ENCODE data around the gene THEM4. TPM values are rescaled to one million over a fixed set of nuclear protein-coding genes. Genes with fewer than 3 reads are reported as not detected.

Gene THEM4
- total RNA-seq, 1 experiment from 2014 or later: 41.4 TPM

DNA sequence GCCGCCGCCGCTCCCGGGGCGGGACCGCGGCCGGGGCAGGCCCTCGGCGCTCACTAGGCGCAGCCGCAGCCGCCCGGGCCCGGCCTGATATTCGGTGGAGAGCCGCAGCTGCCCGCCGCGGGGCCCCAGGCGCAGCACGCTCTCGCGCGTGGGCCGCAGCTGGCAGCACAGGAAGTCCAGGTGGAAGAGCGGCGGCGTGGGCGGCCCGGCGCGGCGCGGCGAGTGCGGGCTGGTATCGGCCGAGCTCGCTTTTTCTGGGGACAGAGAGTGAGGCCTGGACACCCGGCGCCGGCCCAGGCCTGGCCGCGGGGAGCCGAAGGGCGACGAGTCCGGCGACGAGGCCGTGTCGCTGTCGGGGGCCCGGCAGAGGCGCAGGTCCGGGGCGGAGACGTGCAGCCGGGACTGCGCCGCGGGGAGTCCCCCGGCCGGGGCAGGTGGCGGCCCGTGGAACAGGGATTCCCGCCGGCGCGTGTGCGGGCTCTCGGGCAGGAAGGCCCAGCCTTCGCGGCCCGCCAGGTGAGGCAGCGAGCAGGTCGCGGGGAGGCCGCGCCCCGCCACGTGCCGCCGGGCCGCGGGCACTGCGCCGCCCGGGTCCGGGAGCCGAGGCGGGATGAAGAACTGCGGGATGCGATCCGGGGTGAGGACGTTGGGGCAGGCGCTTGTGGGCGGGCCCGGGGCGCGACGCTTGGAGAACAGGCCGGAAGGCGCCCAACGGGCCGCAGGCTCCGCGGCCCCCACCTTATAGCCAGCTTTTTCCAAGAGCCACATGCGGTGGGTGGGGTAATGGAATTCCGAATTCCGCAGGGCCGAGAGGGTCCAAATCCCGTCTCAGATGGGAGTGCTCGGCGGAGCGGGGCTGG is 70.9 kb downstream of the THEM4 start:
- H3K27ac ChIP-seq: peak overlapping the region; percentile 86
- ChIA-PET POLR2A (ENCODE audit: unreplicated experiment) (interaction anchor here (0.6 kb wide), 2 partner anchors 12 to 90 kb away, joined by 4 read pairs; no protein-coding TSS in a partner anchor), CTCF (interaction anchor here (0.6 kb wide), 2 partner anchors 52 to 150 kb away, joined by 3 to 5 read pairs; no protein-coding TSS in a partner anchor)
- H4K20me1 ChIP-seq (ENCODE audit: insufficient read depth): no peaks in the 10 kb centered on the region
- peaks cover 18% of the 10 kb centered on the region; the same call in 1 of the 2 replicates for H3K79me2 ChIP-seq (ENCODE audit: low read depth)
- H3K9me3 ChIP-seq (ENCODE audit: insufficient read depth, low read depth): no peaks in the 10 kb centered on the region
- H3K9me2 ChIP-seq (ENCODE audit: insufficient read depth): no peaks in the 10 kb centered on the region
- H3F3A ChIP-seq (ENCODE audit: insufficient read depth, low read depth): peaks cover 32% of the 10 kb centered on the region
- no peaks in the 10 kb centered on the region for H3K36me3 ChIP-seq (ENCODE audit: low read depth)
- H2AFZ ChIP-seq: peak overlapping the region; percentile 80
- H3K4me2 ChIP-seq: peak overlapping the region; percentile 77
- H3K4me3 ChIP-seq: peak overlapping the region; percentile 57
- H3K27me3 ChIP-seq (ENCODE audit: insufficient read depth, low read depth): no peaks in the 10 kb centered on the region
- peaks cover 35% of the 10 kb centered on the region for H3K4me1 ChIP-seq (replicated peaks; ENCODE audit: insufficient read depth)
- BruUV-seq (replicated peaks): no TSS peak
- peak; percentile 30 to 31 for DNase-seq
- TF ChIP-seq EZH2 (IDR thresholded peaks at IDR 0.05; ENCODE audit: low read depth) (no peak), CTCF (conservative IDR thresholded peaks at IDR 0.05) (no peak)
- intact Hi-C loops (cut with micrococcal nuclease; ENCODE audit: unreplicated experiment): loop anchor here (1.0 to 10.0 kb wide), 7 partner anchors 70 to 554 kb away; partner anchors contain the start of genes MRPL9, THEM4 and ZNF687

- ChIA-PET CTCF (no interaction called here), POLR2A (ENCODE audit: unreplicated experiment) (no interaction called here)
- Histone ChIP-seq H3K27me3 (ENCODE audit: insufficient read depth, low read depth) (no peaks in the 10 kb centered on the region), H3F3A (ENCODE audit: insufficient read depth, low read depth) (peaks cover 32% of the 10 kb centered on the region), H3K27ac (peak overlapping the region; percentile 12; the same call in 1 of the 2 replicates), H2AFZ (peak overlapping the region; percentile 80; the same call in 1 of the 2 replicates), H3K9me3 (ENCODE audit: insufficient read depth, low read depth) (no peaks in the 10 kb centered on the region), H3K4me1 (replicated peaks; ENCODE audit: insufficient read depth) (peaks cover 36% of the 10 kb centered on the region), H3K79me2 (ENCODE audit: low read depth) (peaks cover 18% of the 10 kb centered on the region; the same call in 1 of the 2 replicates), H4K20me1 (ENCODE audit: insufficient read depth) (no peaks in the 10 kb centered on the region), H3K4me3 (peak overlapping the region; percentile 57), H3K36me3 (ENCODE audit: low read depth) (no peaks in the 10 kb centered on the region), H3K4me2 (peak overlapping the region; percentile 77), H3K9me2 (ENCODE audit: insufficient read depth) (no peaks in the 10 kb centered on the region)
- DNase-seq: no peak
- intact Hi-C loops (cut with micrococcal nuclease; ENCODE audit: unreplicated experiment): loop anchor here (1.0 to 10.0 kb wide), 8 partner anchors 71 to 641 kb away; partner anchors contain the start of genes MRPL9, THEM4, TUFT1 and ZNF687
- no TSS peak for BruUV-seq (replicated peaks)
- TF ChIP-seq CTCF (conservative IDR thresholded peaks at IDR 0.05): no peak
- no peak for TF ChIP-seq EZH2 (IDR thresholded peaks at IDR 0.05; ENCODE audit: low read depth)
Observed at GRCh38 chr1:151837884-151838221, 71.5 kb downstream of the THEM4 start.

DNA sequence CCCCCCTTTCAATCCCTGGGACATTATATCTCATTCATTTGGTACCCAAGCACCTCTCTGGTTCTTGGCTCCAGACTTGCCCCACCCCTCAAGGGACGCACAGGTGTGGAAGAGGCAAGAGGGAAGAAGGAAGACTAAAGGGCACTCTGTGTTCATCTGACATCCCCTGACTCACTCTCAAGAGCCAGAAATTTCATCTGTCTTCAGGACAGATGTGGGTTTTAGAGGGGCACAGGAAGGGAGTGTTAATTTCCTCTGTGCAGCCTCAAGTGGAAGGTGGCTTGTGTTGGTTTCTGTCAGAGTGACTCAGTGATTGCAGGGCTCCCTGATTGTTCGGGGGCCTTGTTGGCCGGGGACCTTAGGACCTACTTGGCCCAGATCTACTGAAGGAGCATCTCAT is 72.1 kb downstream of the THEM4 start:
- no peaks in the 10 kb centered on the region for H3K9me3 ChIP-seq (ENCODE audit: insufficient read depth, low read depth)
- intact Hi-C loops (cut with micrococcal nuclease; ENCODE audit: unreplicated experiment): loop anchor here (2.0 to 10.0 kb wide), 6 partner anchors 75 to 640 kb away; partner anchors contain the start of genes MRPL9, TUFT1 and ZNF687
- BruUV-seq (replicated peaks): no TSS peak
- peaks cover 43% of the 10 kb centered on the region for H3K4me1 ChIP-seq (replicated peaks; ENCODE audit: insufficient read depth)
- peaks cover 18% of the 10 kb centered on the region; the same call in 1 of the 2 replicates for H3K79me2 ChIP-seq (ENCODE audit: low read depth)
- H3K9me2 ChIP-seq (ENCODE audit: insufficient read depth): no peaks in the 10 kb centered on the region
- H3K36me3 ChIP-seq (ENCODE audit: low read depth): no peaks in the 10 kb centered on the region
- DNase-seq: peak in 1 of 2 experiments; percentile 34
- H3K27me3 ChIP-seq (ENCODE audit: insufficient read depth, low read depth): no peaks in the 10 kb centered on the region
- H3K4me2 ChIP-seq: peak overlapping the region; percentile 77
- H2AFZ ChIP-seq: no peak overlapping the region
- peak overlapping the region; percentile 12; the same call in 1 of the 2 replicates for H3K27ac ChIP-seq
- H4K20me1 ChIP-seq (ENCODE audit: insufficient read depth): no peaks in the 10 kb centered on the region
- TF ChIP-seq CTCF (conservative IDR thresholded peaks at IDR 0.05): no peak
- TF ChIP-seq EZH2 (IDR thresholded peaks at IDR 0.05; ENCODE audit: low read depth): no peak
- H3K4me3 ChIP-seq: no peak overlapping the region
- ChIA-PET POLR2A (ENCODE audit: unreplicated experiment) (interaction anchor here (0.6 kb wide), 1 partner anchor 1926 kb away, joined by 6 read pairs; no protein-coding TSS in a partner anchor), CTCF (interaction anchor here (0.6 to 1.2 kb wide), 7 partner anchors 77 to 1232 kb away, joined by 3 to 8 read pairs (median 5); no protein-coding TSS in a partner anchor)
- peaks cover 32% of the 10 kb centered on the region for H3F3A ChIP-seq (ENCODE audit: insufficient read depth, low read depth)
